Cerebellar cortex (tissue), 1 donor: Measurements from ENCODE around the gene SCD.

Experiments
- DNase-seq: peaks from one replicate; pipeline ENCODE4 v3.0.0-alpha.2; 2015; ENCODE audit warnings: low spot score

The SCD gene

DNA sequence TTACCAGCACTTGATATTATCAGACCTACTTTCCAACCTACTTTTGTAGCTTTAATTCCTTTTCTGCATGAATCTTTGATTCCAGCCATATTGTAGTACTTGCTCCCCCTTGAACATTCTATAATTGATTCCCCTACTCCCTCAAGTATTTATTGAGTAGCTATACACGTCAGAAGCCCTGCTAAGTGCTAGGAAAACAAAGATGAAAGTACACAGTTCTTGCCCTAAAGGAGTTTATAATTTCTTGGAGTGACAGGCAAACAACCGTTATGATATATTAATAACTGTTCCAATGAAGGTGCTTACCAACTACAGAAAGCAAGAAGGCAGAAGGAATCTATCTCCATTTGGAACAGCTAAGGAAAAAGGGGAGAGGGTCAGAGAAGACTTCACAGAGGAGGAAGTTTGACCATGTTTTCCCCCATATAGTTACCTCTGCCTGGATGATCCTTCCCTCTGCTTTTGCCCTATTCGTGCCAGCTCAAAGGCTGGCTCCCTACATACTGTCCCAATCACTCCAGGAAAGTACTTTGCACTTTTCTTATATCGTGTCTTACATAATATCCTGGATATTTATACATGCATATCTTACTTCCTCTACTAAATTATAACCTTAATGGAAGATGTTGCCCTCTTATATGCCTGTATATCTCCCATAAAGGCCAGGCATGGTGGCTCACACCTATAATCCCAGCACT lies 54.7 kb downstream of the SCD start:
- DNase-seq, result no peak

DNA sequence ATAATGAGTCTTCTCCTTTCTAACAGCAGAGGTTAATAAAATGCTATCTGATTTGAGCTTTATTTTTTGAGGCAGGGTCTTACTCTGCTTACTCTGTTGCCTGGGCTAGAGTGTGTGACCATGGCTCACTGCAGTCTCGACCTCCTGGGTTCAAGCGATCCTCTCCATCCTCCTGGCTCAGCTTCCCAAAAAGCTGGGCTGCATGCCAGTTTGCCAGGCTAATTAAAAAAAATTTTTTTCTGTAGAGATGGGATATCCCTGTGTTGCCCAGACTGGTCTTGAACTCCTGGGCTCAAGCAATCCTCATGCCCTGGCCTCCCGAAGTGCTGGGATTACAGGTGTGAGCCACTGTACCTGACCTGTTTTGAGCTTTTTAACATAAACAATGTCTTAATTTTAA lies 56.7 kb downstream of the SCD start:
- peak; percentile 11 for DNase-seq

GRCh38 chr10:100413173-100413572 lies 66.1 kb downstream of the SCD start:
- DNase-seq, result no peak
